Measurements from ENCODE around the gene RIC3. TPM values are rescaled to one million over a fixed set of nuclear protein-coding genes. Genes with fewer than 3 reads are reported as not detected.

RIC3 gene
- total RNA-seq, 6 donors from 2014 or later = 8.2 to 44.0 (median 12.2) TPM

DNA sequence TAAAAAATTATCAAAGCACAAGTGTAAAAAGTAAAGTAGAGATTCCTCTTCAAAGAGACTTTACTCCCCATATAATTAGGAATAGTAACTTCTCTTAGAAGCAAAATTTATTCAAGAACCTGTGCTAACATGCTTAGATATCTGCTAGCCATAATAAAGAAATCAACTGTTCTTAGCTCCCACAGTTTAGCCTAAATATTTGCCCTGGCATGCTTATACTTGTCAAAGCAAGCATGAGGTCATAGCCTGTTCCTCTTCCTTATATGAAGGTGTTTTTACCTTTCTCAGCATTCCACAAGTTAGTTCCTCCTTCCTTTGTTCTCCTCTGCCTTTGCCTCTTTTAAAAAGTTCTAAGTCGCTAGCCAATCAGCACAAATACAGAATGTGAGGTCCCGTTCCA, 30.3 kb downstream of the RIC3 start:
- WGBS, 2 donors = 94 to 95% methylated on average over 2 of the region's 2 CpGs
- no peaks in the 10 kb centered on the region for H3K9me3 ChIP-seq
- ATAC-seq (ENCODE audit: low FRiP score in 2 of 2) (no peak), DNase-seq (no peak)
- no peaks in the 10 kb centered on the region for H3K4me1 ChIP-seq
- no peak overlapping the region for H3K4me3 ChIP-seq
- no peaks in the 10 kb centered on the region for H3K36me3 ChIP-seq
- H3K27ac ChIP-seq = no peak overlapping the region
- no peaks in the 10 kb centered on the region for H3K27me3 ChIP-seq
- TF ChIP-seq POLR2AphosphoS5 (IDR thresholded peaks at IDR 0.05) (no peak), EP300 (IDR thresholded peaks at IDR 0.05) (no peak), POLR2A (IDR thresholded peaks at IDR 0.05) (no peak)
- TF ChIP-seq, protein P1, sequence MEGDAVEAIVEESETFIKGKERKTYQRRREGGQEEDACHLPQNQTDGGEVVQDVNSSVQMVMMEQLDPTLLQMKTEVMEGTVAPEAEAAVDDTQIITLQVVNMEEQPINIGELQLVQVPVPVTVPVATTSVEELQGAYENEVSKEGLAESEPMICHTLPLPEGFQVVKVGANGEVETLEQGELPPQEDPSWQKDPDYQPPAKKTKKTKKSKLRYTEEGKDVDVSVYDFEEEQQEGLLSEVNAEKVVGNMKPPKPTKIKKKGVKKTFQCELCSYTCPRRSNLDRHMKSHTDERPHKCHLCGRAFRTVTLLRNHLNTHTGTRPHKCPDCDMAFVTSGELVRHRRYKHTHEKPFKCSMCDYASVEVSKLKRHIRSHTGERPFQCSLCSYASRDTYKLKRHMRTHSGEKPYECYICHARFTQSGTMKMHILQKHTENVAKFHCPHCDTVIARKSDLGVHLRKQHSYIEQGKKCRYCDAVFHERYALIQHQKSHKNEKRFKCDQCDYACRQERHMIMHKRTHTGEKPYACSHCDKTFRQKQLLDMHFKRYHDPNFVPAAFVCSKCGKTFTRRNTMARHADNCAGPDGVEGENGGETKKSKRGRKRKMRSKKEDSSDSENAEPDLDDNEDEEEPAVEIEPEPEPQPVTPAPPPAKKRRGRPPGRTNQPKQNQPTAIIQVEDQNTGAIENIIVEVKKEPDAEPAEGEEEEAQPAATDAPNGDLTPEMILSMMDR (IDR thresholded peaks at IDR 0.05) = no peak

DNA sequence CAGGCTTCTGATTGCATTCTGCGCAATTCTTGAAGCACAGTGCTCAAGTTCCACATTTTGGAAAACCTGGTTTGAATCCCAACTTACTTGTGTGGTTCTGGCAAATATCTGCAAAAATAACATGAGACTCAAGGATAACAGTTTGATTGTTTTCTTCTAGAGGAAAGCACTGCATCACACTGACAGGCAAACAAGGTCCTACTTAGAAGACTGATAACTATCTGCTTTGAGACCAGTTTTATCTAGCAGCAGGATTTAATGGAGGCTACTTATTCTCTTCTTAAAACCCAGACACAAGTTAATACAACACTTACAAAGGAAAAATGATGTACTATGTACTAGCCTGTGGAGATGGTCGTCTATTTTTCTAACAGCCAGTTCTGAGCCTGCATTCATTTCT, 41.4 kb downstream of the RIC3 start:
- ATAC-seq (ENCODE audit: low FRiP score in 2 of 2) = no peak
- no peaks in the 10 kb centered on the region for H3K36me3 ChIP-seq

DNA sequence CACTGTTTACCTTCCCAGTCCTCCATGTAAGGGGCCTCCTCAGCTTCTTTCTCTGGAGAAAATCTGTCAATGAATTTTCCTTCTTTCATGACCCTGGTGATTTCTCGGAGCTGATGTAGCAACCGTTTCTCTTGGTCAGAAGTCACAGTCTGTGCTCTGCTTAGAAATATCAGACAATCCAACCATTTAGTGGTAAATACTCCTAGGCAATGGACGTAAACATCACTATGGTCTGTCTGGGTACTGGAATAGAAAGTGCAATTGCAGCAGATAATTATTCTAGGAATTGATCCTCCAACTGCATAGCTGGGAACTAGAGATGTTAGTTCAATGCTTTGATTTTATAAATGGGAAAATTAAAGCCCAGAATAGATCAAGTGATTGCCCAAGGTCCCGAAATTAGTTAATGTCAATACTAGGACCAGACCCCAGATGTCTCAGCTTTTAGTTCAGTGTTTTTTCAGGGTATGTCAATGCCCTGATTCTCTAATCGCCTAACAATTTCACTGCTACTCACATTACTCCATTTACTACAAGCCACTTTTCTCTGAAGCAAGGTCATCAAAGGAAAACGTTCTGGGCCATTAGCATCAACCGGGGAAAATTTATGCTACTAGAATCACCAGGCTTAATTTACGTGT, 42.1 kb downstream of the RIC3 start:
- TF ChIP-seq POLR2A (IDR thresholded peaks at IDR 0.05) (no peak), EP300 (IDR thresholded peaks at IDR 0.05) (no peak), POLR2AphosphoS5 (IDR thresholded peaks at IDR 0.05) (no peak)
- TF ChIP-seq, protein P1 (IDR thresholded peaks at IDR 0.05) = no peak
- Histone ChIP-seq H3K27me3 (no peaks in the 10 kb centered on the region), H3K27ac (no peak overlapping the region), H3K4me3 (no peak overlapping the region), H3K36me3 (no peaks in the 10 kb centered on the region), H3K9me3 (no peaks in the 10 kb centered on the region), H3K4me1 (no peaks in the 10 kb centered on the region)
- ATAC-seq (ENCODE audit: low FRiP score in 2 of 2) (no peak), DNase-seq (no peak)
- WGBS, 2 donors = 75 to 78% methylated on average over 8 of the region's 8 CpGs

More for the DNA sequence above, 41.4 kb downstream of the RIC3 start:
- TF ChIP-seq EP300 (IDR thresholded peaks at IDR 0.05) (no peak), POLR2A (IDR thresholded peaks at IDR 0.05) (no peak), POLR2AphosphoS5 (IDR thresholded peaks at IDR 0.05) (no peak)
- TF ChIP-seq, protein P1 (IDR thresholded peaks at IDR 0.05) = no peak
- no peak for DNase-seq
- Histone ChIP-seq H3K27me3 (no peaks in the 10 kb centered on the region), H3K4me3 (no peak overlapping the region), H3K9me3 (no peaks in the 10 kb centered on the region), H3K27ac (no peak overlapping the region), H3K4me1 (no peaks in the 10 kb centered on the region)
- 72 to 74% methylated on average over 2 of the region's 2 CpGs for WGBS, 2 donors

- no peak overlapping the region for H3K27ac ChIP-seq
- no peaks in the 10 kb centered on the region for H3K27me3 ChIP-seq
- no peak for DNase-seq
- no peak for TF ChIP-seq EP300 (IDR thresholded peaks at IDR 0.05)
- TF ChIP-seq POLR2AphosphoS5 (IDR thresholded peaks at IDR 0.05) = no peak
- TF ChIP-seq, protein P1 (IDR thresholded peaks at IDR 0.05) = no peak
- TF ChIP-seq POLR2A (IDR thresholded peaks at IDR 0.05) = no peak
- H3K4me1 ChIP-seq = no peaks in the 10 kb centered on the region
- no peaks in the 10 kb centered on the region for H3K9me3 ChIP-seq
- H3K36me3 ChIP-seq = no peaks in the 10 kb centered on the region
- 94 to 98% methylated on average over 1 of the region's 1 CpG for WGBS, 2 donors
- no peak overlapping the region for H3K4me3 ChIP-seq
- no peak for ATAC-seq (ENCODE audit: low FRiP score in 2 of 2)
Measured at GRCh38 chr11:8122173-8122764, 46.6 kb downstream of the RIC3 start.

DNA sequence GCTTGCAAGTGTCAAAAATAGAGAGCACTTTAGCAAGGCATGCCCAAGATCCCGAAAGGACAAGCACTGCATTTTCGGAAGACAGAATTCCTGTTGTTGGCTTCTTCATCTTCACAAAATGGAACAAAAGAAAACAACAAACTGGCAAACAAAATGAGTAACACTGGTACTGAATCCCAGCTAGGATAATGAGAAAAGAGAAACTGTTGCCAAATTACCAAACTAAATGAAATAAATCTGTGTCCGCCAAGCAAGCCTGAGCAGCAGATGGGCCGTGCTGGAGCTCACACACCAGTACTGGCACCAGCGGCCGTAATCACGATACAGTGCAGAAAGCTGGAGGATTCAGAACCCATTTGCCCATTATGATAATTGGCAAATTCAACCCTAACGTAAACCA, 57.2 kb downstream of the RIC3 start:
- whole genome bisulfite sequencing, 2 donors = 86 to 88% methylated on average over 8 of the region's 8 CpGs
- Histone ChIP-seq H3K36me3 (no peaks in the 10 kb centered on the region), H3K27me3 (no peaks in the 10 kb centered on the region), H3K27ac (no peak overlapping the region), H3K4me3 (no peak overlapping the region), H3K4me1 (no peaks in the 10 kb centered on the region), H3K9me3 (no peaks in the 10 kb centered on the region)
- ATAC-seq (ENCODE audit: low FRiP score in 2 of 2) (no peak), DNase-seq (no peak)
- TF ChIP-seq POLR2A (IDR thresholded peaks at IDR 0.05) (no peak), POLR2AphosphoS5 (IDR thresholded peaks at IDR 0.05) (no peak), EP300 (IDR thresholded peaks at IDR 0.05) (no peak)
- TF ChIP-seq, protein P1 (IDR thresholded peaks at IDR 0.05) = no peak
